Common myeloid progenitor, CD34-positive (primary cell): ENCODE measurements around the gene PFKFB4.

ENCODE experiments used
- CTCF ChIA-PET: fragments of 350-600 bp; sonication (Branson Sonifier 250); formaldehyde crosslinking; loops from one replicate; lab custom pipeline; 2021; ENCODE audit warnings: antibody characterized with exemption; lab: Charles Lee
- POLR2A ChIA-PET: fragments of 350-600 bp; sonication (Branson Sonifier 250); formaldehyde crosslinking; loops from one replicate; lab custom pipeline; 2021; ENCODE audit warnings: antibody characterized with exemption; lab: Charles Lee
- DNase-seq, 3 donors: peaks; one replicate each; pipeline versions ENCODE4 v3.0.0 to v3.0.0-alpha.2; 2013
- H3K27ac ChIP-seq, 2 experiments: 1 replicate in 1 of 2; 2 replicates in 1 of 2; pipeline ENCODE4 v1.7.0; 2013; ENCODE audit warnings: inconsistent platforms in 2 of 2, low read length in 2 of 2, mild to moderate bottlenecking in 2 of 2, low read depth in 1 of 2, moderate library complexity in 1 of 2; ENCODE audit not compliant: severe bottlenecking in 2 of 2, insufficient read depth in 1 of 2, poor library complexity in 1 of 2
- H3K27me3 ChIP-seq, 5 experiments: replicated peaks in 2 of 5; 1 replicate in 3 of 5; 2 replicates in 2 of 5; pipeline versions ENCODE4 v1.6.1 to v1.7.0; 2013; ENCODE audit warnings: low read length in 4 of 5, mild to moderate bottlenecking in 2 of 5, moderate library complexity in 2 of 5, inconsistent platforms in 1 of 5; ENCODE audit not compliant: insufficient read depth in 5 of 5, control insufficient read depth in 4 of 5
- H3K36me3 ChIP-seq, 4 experiments: 1 replicate in 2 of 4; 2 replicates in 2 of 4; pipeline versions ENCODE4 v1.6.1 to v1.7.0; 2013; ENCODE audit warnings: low read length in 3 of 4, control low read depth in 1 of 4, mild to moderate bottlenecking in 1 of 4; ENCODE audit not compliant: control insufficient read depth in 4 of 4, insufficient read depth in 4 of 4
- H3K4me1 ChIP-seq, 4 experiments: 1 replicate in 3 of 4; 2 replicates in 1 of 4; pipeline versions ENCODE4 v1.6.1 to v1.7.1; 2013; ENCODE audit warnings: low read length in 3 of 4, mild to moderate bottlenecking in 3 of 4, control low read depth in 1 of 4, inconsistent platforms in 1 of 4, moderate library complexity in 1 of 4; ENCODE audit not compliant: control insufficient read depth in 4 of 4, insufficient read depth in 4 of 4; ENCODE audit errors: control extremely low read depth in 1 of 4
- H3K4me3 ChIP-seq, 7 experiments: 1 replicate in 4 of 7; 2 replicates in 3 of 7; pipeline versions ENCODE4 v1.5.1 to v1.7.0; 2013; ENCODE audit warnings: mild to moderate bottlenecking in 7 of 7, low read length in 6 of 7, moderate library complexity in 6 of 7, inconsistent platforms in 2 of 7, low read depth in 2 of 7, control low read depth in 1 of 7; ENCODE audit not compliant: insufficient read depth in 4 of 7, control insufficient read depth in 1 of 7; ENCODE audit errors: extremely low read depth in 1 of 7
- H3K9me3 ChIP-seq, 5 experiments: 1 replicate in 4 of 5; 2 replicates in 1 of 5; pipeline versions ENCODE4 v1.6.1 to v1.7.1; 2013; ENCODE audit warnings: low read length in 4 of 5, mild to moderate bottlenecking in 2 of 5, inconsistent platforms in 1 of 5, low read depth in 1 of 5, moderate library complexity in 1 of 5; ENCODE audit not compliant: control insufficient read depth in 4 of 5, insufficient read depth in 2 of 5; ENCODE audit errors: control extremely low read depth in 1 of 5
- WGBS: methylation state at CpG from one replicate; pipeline ENCODE4 v1.1.5; 2013; ENCODE audit not compliant: insufficient coverage; 5-methylcytosine and 5-hydroxymethylcytosine counted together

The PFKFB4 gene

GRCh38 chr3:48470286-48470685 lies 86.3 kb downstream of the PFKFB4 start:
- POLR2A ChIA-PET: interaction anchor here (1.0 kb wide), 1 partner anchor 85 kb away, joined by 3 read pairs; no protein-coding TSS in a partner anchor
- H3K4me3 ChIP-seq: no peak overlapping the region

DNA sequence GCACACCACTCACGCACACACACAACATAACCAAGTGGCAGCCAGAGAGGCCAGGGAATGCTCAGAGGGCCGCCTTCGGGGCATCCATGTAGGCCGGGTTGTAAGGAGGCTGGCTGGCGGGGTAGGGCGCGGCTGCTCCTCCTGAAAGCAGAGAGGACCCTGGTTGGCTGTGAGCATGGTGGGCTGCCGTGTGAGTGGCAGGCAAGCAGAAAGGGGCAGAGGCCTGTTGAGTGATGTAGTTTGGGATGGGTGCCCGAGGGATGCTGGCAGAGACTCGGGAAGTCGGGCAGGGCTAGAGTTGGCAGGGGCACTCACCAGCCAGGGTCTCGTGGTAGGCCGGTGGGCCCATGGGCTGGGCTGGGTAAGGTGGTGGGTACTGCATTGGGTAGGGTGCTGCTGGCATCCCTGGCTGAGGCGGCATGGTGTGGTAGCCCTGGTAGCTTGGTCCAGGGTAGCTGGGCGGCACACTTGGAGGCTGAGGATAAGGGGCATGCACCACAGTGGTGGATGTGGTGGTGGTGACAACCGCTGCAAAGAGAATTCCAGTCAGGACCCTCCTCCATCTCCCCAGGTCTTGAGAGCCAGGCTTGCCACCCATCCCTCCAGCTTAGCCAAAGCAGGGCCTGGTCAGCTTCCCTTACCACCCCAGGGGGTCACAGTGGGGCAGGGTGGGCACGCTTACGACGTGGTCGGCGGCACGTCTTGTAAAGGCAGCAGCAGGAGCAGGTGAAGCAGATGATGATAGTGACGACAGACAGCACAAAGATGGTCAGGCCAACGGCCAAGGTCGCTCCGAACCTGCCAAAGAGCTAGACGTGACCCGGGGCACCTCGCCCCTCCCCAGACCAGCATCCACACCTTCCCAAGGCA lies 87.3 kb downstream of the PFKFB4 start:
- DNase-seq: peak in 1 of 3 donors; percentile 13
- H3K4me1 ChIP-seq: peaks cover 0 to 78% (median 65%) of the 10 kb centered on the region in 4 experiments
- POLR2A ChIA-PET: no interaction called here

More at GRCh38 chr3:48470286-48470685, 86.3 kb downstream of the PFKFB4 start:
- Histone ChIP-seq H3K36me3 (peaks cover 0 to 38% (median 25%) of the 10 kb centered on the region in 4 experiments), H3K27me3 (no peaks in the 10 kb centered on the region), H3K27ac (peak overlapping the region in 1 of 2 experiments; percentile 49), H3K9me3 (no peaks in the 10 kb centered on the region), H3K4me1 (peaks cover 0 to 75% (median 60%) of the 10 kb centered on the region in 4 experiments)
- no peak for DNase-seq
- WGBS: 100% methylated on average over 1 of the region's 1 CpG
- CTCF ChIA-PET: interaction anchor here (0.9 to 6.1 kb wide), 4 partner anchors 13 to 37 kb away, joined by 3 to 44 read pairs (median 5); partner anchors contain the start of gene SHISA5

DNA sequence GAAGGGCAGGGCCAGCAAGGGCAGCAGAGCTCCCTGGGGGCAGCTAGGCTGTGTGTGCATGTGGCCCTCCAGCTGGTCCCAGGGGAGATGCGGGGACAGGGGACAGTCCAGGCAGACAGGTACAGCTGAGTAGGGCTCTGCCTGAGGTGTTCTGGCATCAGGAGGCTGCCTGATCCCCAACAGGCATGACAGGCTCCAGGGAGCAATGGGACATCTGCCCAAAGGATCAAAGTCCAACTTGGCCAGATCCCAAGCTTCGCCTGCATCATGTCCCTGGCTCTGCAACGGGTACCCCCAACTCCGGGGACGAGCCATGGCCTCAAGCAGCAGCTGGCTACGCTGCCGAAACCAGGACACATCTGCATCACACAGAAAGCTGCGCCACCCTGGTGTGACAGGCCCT lies 88.3 kb downstream of the PFKFB4 start:
- Histone ChIP-seq H3K36me3 (peaks cover 0 to 54% (median 28%) of the 10 kb centered on the region in 4 experiments), H3K27me3 (no peaks in the 10 kb centered on the region), H3K4me3 (no peak overlapping the region), H3K9me3 (no peaks in the 10 kb centered on the region), H3K4me1 (peaks cover 0 to 71% (median 62%) of the 10 kb centered on the region in 4 experiments), H3K27ac (peak overlapping the region; percentile 36 to 96)
- POLR2A ChIA-PET: no interaction called here
- CTCF ChIA-PET: interaction anchor here (1.4 kb wide), 1 partner anchor 39 kb away, joined by 6 read pairs; no protein-coding TSS in a partner anchor
- WGBS: 97% methylated on average over 7 of the region's 8 CpGs
- DNase-seq: no peak

More for the DNA sequence above, 87.3 kb downstream of the PFKFB4 start:
- H3K4me3 ChIP-seq: no peak overlapping the region
- peak overlapping the region; percentile 36 to 52 for H3K27ac ChIP-seq
- peaks cover 0 to 47% (median 27%) of the 10 kb centered on the region in 4 experiments for H3K36me3 ChIP-seq
- 97% methylated on average over 16 of the region's 29 CpGs for WGBS
- no peaks in the 10 kb centered on the region for H3K27me3 ChIP-seq
- CTCF ChIA-PET: interaction anchor here (0.7 to 1.5 kb wide), 4 partner anchors 12 to 221 kb away, joined by 3 to 6 read pairs (median 4); no protein-coding TSS in a partner anchor
- no peaks in the 10 kb centered on the region for H3K9me3 ChIP-seq
